Testis (tissue), 3 donors: ENCODE measurements around the gene CPSF4L. TPM values are rescaled to one million over a fixed set of nuclear protein-coding genes. Genes with fewer than 3 reads are reported as not detected.
A peak's percentile ranks its signal among the peaks of the same experiment; 100 is the strongest.

Experiments
- DNase-seq: peaks from one replicate; pipeline ENCODE4 v3.0.0-alpha.2; 2019
- H3K27ac ChIP-seq, 2 donors: fragments of 200-600 bp; sonication (generic); one replicate each; pipeline ENCODE4 v1.5.1; 2019
- H3K27me3 ChIP-seq: fragments of 200-600 bp; sonication (generic); one replicate; pipeline ENCODE4 v1.5.1; 2019
- H3K36me3 ChIP-seq: fragments of 200-600 bp; sonication (generic); one replicate; pipeline ENCODE4 v1.5.1; 2017; ENCODE audit warnings: low read depth; ENCODE audit errors: missing control alignments
- H3K4me1 ChIP-seq: fragments of 200-600 bp; sonication (generic); one replicate; pipeline ENCODE4 v1.5.1; 2019
- H3K4me3 ChIP-seq, 2 donors: fragments of 200-600 bp; sonication (generic); one replicate each; pipeline ENCODE4 v1.5.1; 2017 to 2019
- H3K9me3 ChIP-seq: fragments of 200-600 bp; sonication (generic); one replicate; pipeline ENCODE4 v1.5.1; 2017
- POLR2A ChIP-seq: fragments of 450-650 bp; IDR thresholded peaks from one replicate; pipeline ENCODE4 v1.6.1; 2017; ENCODE audit warnings: antibody characterized with exemption, mild to moderate bottlenecking, moderate library complexity
- WGBS, 2 donors: methylation state at CpG; one replicate each; pipeline ENCODE4 v1.1.5; 2018; 5-methylcytosine and 5-hydroxymethylcytosine counted together
- intact Hi-C: fragments of 100-400 bp; cut with DNase I; formaldehyde crosslinking; loops from one replicate; pipeline ENCODE4 v1.15.1; 2023; ENCODE audit warnings: low total_unique reads
- polyA plus RNA-seq: library from polyadenylated mRNA; stranded (reverse); fragments of 350-450 nt; fragmentation: Illumina TruSeq; extraction: RNeasy Lipid Tissue Mini Kit (QIAGEN cat#74804); gene quantifications from one replicate; pipeline ENCODE4 v1.2.3, GENCODE V29; 2014; ENCODE audit warnings: low read depth, low replicate concordance; ENCODE audit not compliant: insufficient read depth
- total RNA-seq, 2 donors: library from RNA; depleted of rRNA; stranded (reverse); fragments of >200 nt; gene quantifications; one replicate each; pipeline ENCODE4 v1.2.3, GENCODE V29; 2016
- TF ChIP-seq, protein P1 (sequence below), 3 experiments: fragments of 450-650 bp in 2 of 3; fragments of 200-600 bp in 1 of 3; sonication (generic) in 1 of 3; IDR thresholded peaks; one replicate each; pipeline ENCODE4 v1.5.1; 2016 to 2019; ENCODE audit warnings: antibody characterized with exemption in 3 of 3, mild to moderate bottlenecking in 2 of 3, moderate library complexity in 1 of 3

Gene CPSF4L
- total and polyA plus RNA-seq, 3 donors from 2014 or later: 0.79 to 0.94 TPM; not detected in 1

- no peak for TF ChIP-seq POLR2A
- TF ChIP-seq, protein P1, sequence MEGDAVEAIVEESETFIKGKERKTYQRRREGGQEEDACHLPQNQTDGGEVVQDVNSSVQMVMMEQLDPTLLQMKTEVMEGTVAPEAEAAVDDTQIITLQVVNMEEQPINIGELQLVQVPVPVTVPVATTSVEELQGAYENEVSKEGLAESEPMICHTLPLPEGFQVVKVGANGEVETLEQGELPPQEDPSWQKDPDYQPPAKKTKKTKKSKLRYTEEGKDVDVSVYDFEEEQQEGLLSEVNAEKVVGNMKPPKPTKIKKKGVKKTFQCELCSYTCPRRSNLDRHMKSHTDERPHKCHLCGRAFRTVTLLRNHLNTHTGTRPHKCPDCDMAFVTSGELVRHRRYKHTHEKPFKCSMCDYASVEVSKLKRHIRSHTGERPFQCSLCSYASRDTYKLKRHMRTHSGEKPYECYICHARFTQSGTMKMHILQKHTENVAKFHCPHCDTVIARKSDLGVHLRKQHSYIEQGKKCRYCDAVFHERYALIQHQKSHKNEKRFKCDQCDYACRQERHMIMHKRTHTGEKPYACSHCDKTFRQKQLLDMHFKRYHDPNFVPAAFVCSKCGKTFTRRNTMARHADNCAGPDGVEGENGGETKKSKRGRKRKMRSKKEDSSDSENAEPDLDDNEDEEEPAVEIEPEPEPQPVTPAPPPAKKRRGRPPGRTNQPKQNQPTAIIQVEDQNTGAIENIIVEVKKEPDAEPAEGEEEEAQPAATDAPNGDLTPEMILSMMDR (IDR thresholded peaks at IDR 0.05): no peak
- H3K4me1 ChIP-seq: peaks cover 9% of the 10 kb centered on the region
- no peak overlapping the region for H3K4me3 ChIP-seq
- no peaks in the 10 kb centered on the region for H3K9me3 ChIP-seq
- H3K27ac ChIP-seq: no peak overlapping the region
- H3K36me3 ChIP-seq: no peaks in the 10 kb centered on the region
- no peaks in the 10 kb centered on the region for H3K27me3 ChIP-seq
- DNase-seq: peak; percentile 48
- intact Hi-C loops: no loop called here
- WGBS, 2 donors: 54 to 55% methylated on average over 11 to 19 of the region's 19 CpGs
Observed at GRCh38 chr17:73201215-73202069, 60.2 kb downstream of the CPSF4L start.

GRCh38 chr17:73200476-73200875 is 61.2 kb downstream of the CPSF4L start:
- no peaks in the 10 kb centered on the region for H3K9me3 ChIP-seq
- peaks cover 9% of the 10 kb centered on the region for H3K4me1 ChIP-seq
- intact Hi-C loops: no loop called here
- no peak overlapping the region for H3K4me3 ChIP-seq
- 86 to 91% methylated on average over 10 of the region's 10 CpGs for WGBS, 2 donors
- no peak for DNase-seq
- H3K27ac ChIP-seq: no peak overlapping the region
- TF ChIP-seq, protein P1 (IDR thresholded peaks at IDR 0.05): no peak
- no peak for TF ChIP-seq POLR2A
- H3K27me3 ChIP-seq: no peaks in the 10 kb centered on the region
- no peaks in the 10 kb centered on the region for H3K36me3 ChIP-seq

DNA sequence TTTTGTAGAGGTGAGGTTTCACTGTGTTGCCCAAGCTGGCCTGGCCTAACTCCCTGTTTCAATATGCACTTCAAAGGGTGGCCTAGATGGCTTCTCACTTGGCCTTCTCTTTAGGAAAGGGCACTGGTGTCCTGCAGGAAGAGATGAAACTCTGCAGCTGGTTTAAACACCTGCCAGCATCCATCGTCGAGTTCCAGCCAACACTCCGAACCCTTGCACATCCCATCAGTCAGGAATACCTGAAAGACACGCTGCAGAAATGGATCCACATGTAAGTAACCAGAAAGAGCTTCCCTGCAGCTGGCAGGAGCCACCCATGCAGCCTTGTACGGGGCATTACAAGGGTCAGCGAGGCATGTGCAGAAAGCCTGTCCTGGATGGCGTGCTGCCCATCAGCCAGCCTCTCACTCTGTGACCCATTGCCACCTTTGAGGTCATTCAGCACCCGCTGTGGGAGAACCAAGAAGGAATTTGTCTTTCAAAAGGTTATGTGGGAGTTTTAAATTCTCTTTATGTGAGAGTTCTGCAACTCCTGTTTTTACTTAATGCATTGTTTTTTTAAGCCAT is 61.8 kb downstream of the CPSF4L start:
- Histone ChIP-seq H3K27me3 (no peaks in the 10 kb centered on the region), H3K27ac (no peak overlapping the region), H3K36me3 (no peaks in the 10 kb centered on the region), H3K4me3 (no peak overlapping the region), H3K9me3 (no peaks in the 10 kb centered on the region), H3K4me1 (peaks cover 9% of the 10 kb centered on the region)
- 92 to 95% methylated on average over 8 of the region's 8 CpGs for WGBS, 2 donors
- DNase-seq: no peak
- intact Hi-C loops: no loop called here
- TF ChIP-seq, protein P1 (IDR thresholded peaks at IDR 0.05): no peak
- no peak for TF ChIP-seq POLR2A

DNA sequence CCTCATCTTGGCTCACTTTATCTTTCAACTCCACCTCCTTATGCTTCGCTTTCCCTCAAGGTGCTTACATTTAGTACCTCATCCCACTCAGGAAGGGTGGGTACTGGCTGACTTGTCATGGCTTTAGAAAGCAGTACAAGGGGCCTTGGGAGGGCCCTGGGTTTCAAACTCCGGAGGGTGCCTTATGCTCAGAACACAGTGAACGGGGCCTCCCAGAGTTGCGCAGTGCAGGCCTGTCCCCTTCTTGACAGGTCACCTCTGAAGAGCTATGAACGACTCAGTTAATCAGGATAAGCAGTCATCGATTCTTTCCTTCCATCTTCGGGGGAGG is 62.8 kb downstream of the CPSF4L start:
- Histone ChIP-seq H3K36me3 (no peaks in the 10 kb centered on the region), H3K9me3 (no peaks in the 10 kb centered on the region), H3K4me1 (peaks cover 9% of the 10 kb centered on the region), H3K27ac (no peak overlapping the region), H3K27me3 (no peaks in the 10 kb centered on the region), H3K4me3 (no peak overlapping the region)
- intact Hi-C loops: no loop called here
- no peak for TF ChIP-seq POLR2A
- TF ChIP-seq, protein P1 (IDR thresholded peaks at IDR 0.05): no peak
- DNase-seq: no peak
- 86 to 95% methylated on average over 7 of the region's 7 CpGs for WGBS, 2 donors

Other genes starting within 250 kb of the CPSF4L start
- 10 to 100 TPM; 18.0 to 18.6 TPM for gene SLC39A11, start 169.2 kb downstream of the CPSF4L start, total RNA-seq
- gene SLC39A11, start 169.2 kb downstream of the CPSF4L start, polyA plus RNA-seq: 11.4 TPM
- gene SSTR2, start 96.9 kb downstream of the CPSF4L start, total RNA-seq: under 1 TPM; 0.25 to 0.31 TPM
- 0.29 TPM for gene SSTR2, start 96.9 kb downstream of the CPSF4L start, polyA plus RNA-seq
- 10 to 100 TPM; 56.3 to 58.3 TPM for gene COG1, start 68.8 kb downstream of the CPSF4L start, total RNA-seq
- 61.8 TPM for gene COG1, start 68.8 kb downstream of the CPSF4L start, polyA plus RNA-seq
- 100 to 1,000 TPM; 103 to 140 TPM for gene CDC42EP4, start 50.1 kb upstream of the CPSF4L start, total RNA-seq
- 55.9 TPM for gene CDC42EP4, start 50.1 kb upstream of the CPSF4L start, polyA plus RNA-seq